GM12801 (cell line): ENCODE data around the gene ZFP1.

Source experiments
- TF ChIP-seq, protein P1 (sequence below): IDR thresholded peaks from one replicate; pipeline ENCODE4 v1.5.1; 2011; ENCODE audit warnings: control low read depth; ENCODE audit not compliant: insufficient read length; ENCODE audit errors: extremely low read depth

The ZFP1 gene

DNA sequence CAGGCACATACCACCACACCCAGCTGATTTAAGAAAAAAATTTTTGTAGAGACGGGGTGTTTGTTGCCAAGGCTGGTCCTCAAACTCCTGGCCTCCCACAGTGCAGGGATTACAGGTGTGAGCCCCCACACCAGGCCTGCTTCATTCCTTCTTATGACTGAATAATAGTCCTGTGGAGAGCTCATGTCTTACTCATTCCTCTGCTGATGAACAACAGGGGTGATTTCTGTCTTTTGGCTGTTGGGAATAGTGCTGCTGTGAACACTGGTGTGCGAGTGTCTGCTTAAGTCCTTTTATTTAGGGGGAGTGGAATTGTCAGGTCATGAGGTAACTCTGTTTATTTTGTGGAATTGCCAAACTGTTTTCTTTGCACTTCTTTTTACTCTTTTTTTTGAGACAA, 67.8 kb downstream of the ZFP1 start:
- TF ChIP-seq, protein P1, sequence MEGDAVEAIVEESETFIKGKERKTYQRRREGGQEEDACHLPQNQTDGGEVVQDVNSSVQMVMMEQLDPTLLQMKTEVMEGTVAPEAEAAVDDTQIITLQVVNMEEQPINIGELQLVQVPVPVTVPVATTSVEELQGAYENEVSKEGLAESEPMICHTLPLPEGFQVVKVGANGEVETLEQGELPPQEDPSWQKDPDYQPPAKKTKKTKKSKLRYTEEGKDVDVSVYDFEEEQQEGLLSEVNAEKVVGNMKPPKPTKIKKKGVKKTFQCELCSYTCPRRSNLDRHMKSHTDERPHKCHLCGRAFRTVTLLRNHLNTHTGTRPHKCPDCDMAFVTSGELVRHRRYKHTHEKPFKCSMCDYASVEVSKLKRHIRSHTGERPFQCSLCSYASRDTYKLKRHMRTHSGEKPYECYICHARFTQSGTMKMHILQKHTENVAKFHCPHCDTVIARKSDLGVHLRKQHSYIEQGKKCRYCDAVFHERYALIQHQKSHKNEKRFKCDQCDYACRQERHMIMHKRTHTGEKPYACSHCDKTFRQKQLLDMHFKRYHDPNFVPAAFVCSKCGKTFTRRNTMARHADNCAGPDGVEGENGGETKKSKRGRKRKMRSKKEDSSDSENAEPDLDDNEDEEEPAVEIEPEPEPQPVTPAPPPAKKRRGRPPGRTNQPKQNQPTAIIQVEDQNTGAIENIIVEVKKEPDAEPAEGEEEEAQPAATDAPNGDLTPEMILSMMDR = no peak

DNA sequence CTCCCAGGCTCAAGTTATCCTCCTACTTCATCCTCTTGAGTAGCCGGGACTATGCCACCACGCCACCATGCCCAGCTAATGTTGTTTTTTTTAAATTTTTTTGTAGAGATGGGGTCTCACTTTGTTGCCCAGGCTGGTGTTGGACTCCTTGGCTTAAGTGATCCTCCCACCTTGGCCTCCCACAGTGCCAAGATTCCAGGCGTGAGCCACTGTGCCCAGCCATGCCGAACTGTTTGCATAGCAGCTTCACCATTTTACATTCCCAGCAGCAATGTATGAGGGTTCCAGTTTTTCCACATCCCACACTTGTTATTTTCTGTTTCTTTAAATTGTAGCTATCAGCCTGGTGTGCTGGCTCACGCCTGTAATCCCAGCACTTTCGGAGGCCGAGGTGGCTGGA, 68.3 kb downstream of the ZFP1 start:
- TF ChIP-seq, protein P1 = no peak

DNA sequence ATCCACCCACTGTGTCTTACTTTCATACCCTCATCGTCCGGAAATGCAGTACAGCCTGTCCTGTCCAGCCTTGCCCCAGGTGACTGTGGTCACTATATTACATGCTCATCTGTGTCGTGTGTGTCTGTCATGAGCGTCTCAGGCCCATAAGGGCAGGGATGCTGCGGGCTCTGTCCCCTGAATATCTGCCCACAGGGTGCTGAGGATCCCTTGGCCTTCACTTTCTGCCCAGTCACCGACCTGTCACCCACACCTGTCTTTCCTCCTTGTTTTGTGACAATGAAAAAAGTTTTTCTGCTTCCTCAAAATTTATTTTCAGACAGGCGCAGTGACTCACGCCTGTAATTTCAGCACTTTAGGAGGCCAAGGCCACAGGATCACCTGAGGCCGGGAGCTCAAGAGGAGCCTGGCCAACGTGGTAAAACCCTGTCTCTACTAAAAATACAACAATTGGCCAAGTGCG, 69.1 kb downstream of the ZFP1 start:
- TF ChIP-seq, protein P1 = no peak

DNA sequence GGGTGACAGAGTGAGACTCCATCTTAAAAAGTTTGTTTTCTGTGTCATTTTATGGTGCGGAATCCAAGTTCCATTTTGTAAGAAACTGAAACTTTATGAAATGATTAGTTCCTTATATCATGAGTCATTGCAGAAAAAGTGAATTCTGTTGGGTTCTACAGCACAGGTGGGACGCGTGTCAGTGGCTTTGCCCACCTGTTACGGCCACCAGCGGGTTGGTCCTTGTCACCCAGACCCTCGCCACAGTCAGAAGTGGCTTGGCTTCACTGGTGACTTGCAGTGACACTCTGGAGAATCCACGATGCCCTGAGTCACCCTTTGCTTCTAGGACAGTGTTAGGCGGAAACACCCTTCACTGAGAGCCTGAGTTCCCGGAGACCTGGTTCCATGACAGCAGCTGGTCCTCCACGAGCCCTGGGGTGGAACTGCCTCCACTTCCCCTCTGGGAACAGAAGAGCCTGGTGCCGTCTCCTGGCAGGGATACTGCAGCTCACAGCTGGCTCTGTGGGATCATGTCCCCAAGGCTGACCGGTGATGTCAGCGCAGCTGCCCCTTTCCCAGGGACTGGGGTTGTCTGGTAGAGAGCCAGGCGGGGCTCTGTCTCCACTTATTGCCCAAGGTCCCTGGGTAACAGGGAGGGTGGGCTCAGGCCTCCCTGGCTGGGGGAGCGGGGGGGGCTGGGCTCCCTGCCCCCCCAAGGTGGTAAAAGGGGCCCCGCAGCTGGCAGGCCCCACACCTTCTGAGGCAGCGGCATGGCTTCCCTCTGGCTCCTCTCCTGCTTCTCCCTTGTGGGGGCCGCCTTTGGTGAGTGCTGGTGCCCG, 70.1 kb downstream of the ZFP1 start, which contains the start of gene CTRB1:
TSS of gene CTRB1 (plus strand) at position 733 of the 821 bp plus-strand sequence. CDS start at position 753, 20 bp downstream.
- TF ChIP-seq, protein P1 = no peak

DNA sequence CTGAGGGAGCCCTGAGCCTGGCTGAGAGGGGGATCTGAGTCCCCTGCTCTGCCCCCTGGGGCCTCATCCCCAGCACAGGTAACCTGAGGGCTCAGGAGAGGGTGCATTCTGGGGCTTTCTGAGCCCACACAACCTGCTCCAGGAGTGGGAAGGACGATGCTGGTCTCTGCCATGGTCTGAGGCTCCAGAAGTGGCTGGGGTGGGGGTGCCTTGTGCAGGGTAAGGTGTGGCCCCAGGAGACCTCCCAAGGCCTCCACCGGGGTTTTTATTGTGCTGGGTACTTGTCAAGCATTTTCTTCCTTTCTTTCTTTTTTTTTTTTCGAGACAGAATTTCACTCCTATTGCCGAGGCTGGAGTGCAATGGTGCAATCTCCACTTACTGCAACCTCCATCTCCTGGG, 70.8 kb downstream of the ZFP1 start:
- TF ChIP-seq, protein P1 = no peak

DNA sequence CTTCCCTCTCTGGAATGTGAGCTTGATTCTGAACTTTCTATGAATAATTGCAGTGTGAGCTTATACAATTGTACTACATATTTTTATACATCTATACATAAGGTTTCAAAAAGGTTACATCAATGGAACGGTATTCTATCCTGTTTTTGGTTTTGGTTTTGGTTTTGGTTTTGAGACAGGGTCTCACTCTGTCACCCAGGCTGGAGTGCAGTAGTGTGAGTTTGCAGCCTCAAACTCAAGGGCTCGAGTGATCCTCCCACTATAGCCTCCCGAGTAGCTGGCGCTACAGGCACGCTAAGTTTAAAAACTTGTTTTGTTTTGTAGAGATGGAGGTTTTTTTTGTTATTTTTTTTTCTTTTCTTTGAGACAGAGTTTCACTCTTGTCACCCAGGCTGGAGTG, 71.5 kb downstream of the ZFP1 start:
- TF ChIP-seq, protein P1 = no peak
